ENCODE data around the gene MS4A18.

Gene MS4A18

GRCh38 chr11:60791153-60791933 lies 66.8 kb downstream of the MS4A18 start:
- DNase-seq: no peak

GRCh38 chr11:60792521-60792920 lies 68.0 kb downstream of the MS4A18 start:
- DNase-seq: no peak

All from DMS79 treated with DMSO at 0.1 percent for 48 hours (cell line).